Activated CD8-positive, alpha-beta memory T cell treated with anti-CD3 and anti-CD28 coated beads, Interleukin-2, amount 50 U/mL, for 1 hour (primary cell): ENCODE measurements around the gene MPPED1.
A peak's percentile ranks its signal among the peaks of the same experiment; 100 is the strongest.

Experiments used
- DNase-seq: peaks from one replicate; pipeline ENCODE4 v3.0.0-alpha.2; 2020; ENCODE audit errors: extremely low read depth

MPPED1 gene, protein sequence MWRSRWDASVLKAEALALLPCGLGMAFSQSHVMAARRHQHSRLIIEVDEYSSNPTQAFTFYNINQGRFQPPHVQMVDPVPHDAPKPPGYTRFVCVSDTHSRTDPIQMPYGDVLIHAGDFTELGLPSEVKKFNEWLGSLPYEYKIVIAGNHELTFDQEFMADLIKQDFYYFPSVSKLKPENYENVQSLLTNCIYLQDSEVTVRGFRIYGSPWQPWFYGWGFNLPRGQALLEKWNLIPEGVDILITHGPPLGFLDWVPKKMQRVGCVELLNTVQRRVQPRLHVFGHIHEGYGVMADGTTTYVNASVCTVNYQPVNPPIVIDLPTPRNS

DNA sequence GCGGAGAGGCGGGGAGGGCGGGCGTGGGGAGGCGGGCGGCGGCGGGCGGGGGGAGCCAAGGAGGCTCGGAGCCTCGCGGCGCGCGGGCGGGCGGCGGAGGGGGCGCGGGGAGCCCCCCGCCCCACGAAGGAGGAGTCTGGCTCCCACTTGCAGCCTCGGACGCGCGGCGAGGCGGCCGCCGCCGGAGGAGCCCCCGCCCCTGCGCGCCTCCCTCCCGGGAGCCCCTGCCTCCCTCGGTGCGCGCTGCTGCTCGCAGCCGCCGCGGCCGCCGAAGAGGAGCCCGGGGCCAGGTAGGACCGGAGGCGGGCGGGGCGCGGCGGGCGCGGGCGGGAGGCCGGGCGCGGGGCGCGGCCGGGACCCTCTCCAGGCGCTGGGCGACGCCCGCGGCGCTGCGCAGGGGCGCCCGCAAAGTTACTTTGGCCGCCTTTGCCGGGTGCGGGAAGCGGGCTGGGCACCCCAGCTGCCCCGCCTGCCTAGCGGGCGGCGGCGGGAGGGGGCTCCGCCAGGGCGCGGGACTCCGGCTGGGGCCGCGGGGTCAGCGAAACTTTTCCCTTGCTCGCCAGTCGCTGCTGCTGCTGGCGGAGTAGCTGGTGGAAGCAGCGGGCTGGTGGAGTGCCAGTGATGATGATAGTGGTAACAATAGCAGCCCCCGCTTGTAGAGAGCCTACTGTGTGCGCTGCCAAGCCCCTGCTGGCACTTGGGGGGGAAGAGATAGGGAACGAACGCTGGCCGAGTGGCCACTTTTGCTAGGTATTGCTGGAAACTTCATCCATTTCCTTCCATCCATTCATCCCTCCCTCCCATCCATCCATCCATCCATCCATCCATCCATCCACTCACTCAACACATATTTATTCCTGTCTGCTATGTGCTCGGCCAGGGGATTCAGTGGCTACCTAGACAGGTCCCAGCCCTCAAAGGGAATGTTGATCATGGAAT is at the start of gene MPPED1:
MPPED1 (plus strand) TSS at position 146 of the 939 bp plus-strand sequence. CDS start 12,972 bp downstream, outside the sequence.
- DNase-seq: no peak

DNA sequence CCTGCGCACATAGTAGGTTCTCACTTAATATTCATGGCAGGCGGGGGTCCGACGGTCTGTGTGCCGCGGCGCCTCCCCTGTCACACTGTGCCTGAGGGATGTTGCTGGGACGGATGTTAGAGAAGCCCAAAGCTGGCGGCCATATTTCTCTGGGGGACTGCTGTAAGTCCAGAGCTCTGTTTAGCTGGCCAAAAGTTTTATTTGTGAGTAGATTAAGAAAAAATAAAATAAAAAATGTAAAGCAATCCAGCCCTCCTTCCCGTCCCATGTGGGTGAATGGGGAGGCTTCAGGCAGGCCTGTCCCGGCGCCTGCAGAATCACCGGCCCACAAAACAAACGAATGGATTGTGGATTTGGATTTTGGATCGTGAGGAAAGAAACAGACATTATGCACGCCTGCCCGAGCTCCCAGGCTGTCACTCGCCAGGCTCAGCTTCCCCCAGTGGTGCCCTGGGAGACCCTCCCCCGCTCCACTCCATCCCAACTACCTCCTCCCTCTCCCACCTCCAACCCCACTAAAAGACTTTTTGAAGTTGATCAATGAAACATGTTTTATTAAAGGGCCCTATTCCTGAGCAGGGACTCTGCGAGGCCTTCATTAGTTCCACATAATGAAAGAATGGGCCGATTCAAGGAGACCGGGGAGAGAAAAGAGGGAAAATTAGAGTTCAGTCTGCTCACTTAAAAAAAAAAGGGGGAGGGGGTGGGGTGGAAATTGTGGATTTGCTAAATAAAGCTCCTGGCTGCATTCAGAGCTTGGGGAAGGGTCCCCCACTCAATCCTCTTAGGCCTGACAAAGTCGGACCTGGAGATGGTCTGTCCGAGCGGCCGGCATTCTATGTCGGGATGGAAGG is 48.3 kb upstream of the MPPED1 start:
- no peak for DNase-seq

DNA sequence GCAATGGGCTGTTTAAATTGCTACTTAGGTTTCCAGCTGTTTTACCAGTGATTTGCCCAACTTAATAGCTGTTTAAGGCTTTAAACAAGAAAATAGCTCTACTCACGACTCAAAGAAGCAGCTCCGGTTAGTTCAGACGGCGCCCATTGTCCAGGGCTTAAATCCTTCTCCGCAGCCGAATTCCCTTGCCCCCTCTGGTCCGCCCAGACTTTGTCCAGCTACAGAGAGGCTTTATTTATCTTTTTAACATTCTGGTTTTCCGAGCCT is 47.7 kb upstream of the MPPED1 start:
- DNase-seq: no peak

DNA sequence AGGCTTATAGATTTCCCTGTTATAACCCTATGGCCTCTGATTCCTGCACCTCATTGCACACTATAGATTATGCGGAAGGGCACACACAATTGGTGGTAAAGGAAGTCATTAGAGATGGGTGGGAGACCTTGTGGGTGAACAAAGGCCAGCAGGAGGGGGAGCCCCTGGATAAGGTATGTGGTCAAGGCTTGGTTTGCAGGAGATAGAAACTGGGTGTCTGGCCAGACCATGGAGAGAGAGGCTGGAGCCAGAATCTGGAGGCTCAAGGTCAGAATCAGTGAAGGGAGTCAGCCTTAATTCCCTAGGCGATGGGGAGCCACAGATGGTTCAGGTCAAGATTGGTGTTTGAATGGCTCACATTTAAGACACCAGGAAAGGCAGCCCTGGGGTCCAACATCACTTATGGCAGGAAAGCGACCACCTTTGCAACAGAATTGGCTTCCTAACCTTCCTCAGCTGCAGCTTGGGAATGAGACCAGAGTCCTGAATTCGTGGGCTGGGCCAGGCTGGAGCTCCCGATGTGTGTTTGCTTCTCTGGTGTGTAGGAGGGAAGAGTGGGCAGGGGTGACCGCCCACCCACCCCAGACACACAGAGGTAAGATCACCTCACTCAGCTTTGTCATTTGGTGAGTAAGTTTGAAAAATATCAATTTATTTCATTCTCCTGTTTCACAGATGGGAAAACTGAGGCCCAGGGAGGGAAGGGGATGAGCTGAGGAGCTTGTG is 45.9 kb upstream of the MPPED1 start:
- no peak for DNase-seq

DNA sequence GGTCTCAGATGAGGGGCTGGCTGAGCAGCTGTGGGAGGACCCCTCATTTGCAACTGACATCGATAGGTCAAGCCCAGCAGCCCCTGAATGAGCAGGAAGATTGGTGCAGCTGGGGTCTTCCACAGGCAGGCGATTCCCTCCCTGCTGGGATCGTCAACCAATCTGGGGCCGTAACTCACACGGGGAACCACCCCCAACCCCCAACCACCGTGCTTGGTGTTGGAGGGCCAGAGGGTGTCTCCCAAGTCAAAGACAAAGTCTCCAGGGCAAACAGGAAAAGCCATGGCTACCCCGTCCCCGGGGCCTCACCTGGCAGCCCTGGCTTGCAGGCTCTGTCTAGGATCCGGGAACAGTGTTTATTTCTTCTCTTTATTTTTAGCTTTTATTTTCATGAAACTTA is 41.8 kb upstream of the MPPED1 start:
- DNase-seq: no peak

DNA sequence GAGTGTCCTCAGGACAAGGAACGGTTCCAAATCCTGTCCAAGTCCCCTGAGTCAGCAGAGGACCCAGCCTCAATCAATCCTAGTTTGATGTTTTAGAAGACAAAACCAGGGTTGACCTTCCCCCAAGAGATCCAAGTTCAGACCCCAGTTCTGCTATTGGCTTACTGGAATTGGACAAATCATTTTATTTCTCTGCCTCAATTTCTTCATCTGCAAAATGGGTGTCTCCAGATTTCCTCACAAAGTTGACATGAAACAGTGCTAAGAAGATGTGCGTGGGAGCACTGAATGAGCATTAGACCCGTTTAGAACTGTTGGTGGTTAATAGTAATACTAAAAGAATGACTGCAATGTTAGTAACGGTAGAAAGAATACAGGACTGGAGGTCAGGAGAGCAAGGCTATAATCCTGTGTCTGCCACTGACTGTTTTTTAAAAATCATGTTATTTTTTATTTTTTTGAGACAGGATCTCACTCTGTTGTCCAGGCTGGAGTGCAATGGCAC is 35.8 kb upstream of the MPPED1 start:
- no peak for DNase-seq

DNA sequence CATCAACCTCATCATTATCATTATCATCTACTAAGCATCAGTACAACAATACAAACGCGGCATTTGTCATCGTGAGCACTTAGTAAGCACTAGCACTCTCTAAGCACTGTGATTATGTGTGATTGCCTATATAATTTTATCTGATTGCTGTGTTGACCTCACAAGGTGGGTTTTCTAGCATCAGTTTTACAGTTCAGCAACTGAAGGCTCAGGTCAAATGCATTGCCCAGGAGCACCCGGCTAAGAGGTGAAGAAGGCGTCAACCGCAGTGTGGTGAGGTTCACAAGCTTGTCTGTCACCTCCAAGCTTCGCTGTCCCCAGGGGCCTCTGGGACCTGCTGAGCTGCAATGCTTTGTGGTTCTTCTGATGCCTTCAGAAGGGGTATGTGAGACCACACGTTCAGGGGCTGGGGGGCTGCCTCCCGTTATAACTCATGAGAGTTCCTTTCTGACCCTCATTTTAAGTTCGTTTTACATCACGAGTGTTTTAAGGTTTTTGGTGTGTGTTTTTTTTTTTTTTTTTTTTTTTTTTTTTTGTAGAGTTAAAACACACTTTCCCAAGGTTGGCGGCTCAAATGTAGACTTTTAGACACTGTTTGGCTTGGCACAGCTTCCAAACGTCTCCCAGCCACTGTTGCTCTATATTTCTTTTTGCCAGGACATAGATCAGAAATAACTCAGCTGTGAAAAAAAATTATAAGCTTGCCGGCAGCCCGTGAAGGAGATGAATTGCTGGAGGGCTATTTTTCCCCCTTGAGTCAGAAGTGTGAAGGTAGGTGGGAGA is 34.9 kb upstream of the MPPED1 start:
- DNase-seq: peak; percentile 35

DNA sequence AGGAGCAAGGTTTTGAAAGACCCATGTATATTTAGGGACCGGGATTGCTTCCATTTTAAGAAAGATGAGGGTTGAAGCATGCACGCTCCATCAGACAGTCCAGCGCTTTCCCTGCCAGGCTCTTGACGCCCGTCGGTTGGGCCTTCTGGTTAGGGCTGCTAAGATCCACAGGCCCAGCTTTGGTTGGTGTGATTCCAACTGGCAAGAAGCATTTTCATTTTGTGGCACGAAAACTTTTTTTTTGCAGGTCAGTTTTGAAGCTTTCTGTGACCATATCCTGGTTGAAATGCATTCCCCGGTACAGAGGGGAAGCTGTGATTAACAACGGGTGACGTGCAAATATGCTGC is 34.3 kb upstream of the MPPED1 start:
- DNase-seq: no peak

DNA sequence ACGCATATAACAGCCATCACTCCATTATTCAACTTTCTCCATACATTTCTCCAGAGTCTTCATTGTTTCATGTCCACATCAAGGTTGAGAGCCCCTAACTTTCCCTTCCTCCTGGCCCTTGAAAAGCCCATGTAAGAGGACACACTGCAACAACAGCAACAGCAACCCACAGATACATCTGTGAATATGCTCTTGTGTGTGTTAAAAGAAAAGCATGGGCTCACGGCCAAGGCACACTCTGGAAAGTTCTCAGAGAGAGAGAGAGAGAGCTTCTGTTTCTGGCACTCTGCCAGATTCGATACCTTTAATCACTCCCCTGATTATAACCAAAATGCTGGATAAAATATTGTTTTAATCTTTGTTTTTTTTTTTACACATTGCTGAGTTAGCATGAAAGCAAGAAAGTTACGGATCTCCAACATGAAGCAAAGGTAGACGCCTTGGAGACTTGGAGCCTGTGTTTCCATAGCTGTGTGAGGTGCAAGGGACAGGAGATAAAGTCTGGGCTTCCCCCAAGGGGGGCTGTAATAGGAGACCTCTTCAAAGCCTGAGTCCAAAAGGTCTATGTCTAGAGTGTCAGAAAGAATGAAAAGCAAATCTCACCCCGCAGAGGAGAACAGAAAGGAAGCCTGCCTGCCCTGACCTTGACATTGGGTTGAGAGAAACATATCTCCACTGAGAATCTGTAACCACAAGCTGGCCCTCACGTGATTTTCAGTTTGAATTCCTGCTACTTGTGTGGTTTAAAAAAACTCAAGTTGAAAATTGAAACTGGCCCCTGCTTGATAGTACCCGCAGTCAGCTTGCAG is 33.7 kb upstream of the MPPED1 start:
- DNase-seq: no peak

DNA sequence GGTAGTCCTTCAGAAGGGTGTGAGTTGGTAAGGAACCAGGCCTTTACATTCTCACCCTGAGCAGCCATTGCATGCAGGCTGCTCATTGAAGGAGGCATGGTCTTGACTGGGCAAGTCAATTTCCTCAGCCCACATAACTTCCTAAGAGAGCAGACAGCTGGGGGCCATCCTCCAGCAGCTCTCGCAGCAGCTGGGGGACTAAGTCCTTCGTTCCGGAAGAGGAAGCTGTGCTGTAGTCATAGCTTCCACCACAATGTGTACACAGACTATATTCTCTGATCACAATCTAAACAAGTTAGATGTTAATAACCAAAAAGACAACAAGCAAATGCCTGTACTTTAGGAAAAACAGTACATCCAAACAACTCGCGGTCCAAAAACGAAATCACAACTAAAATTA is 30.1 kb upstream of the MPPED1 start:
- no peak for DNase-seq

DNA sequence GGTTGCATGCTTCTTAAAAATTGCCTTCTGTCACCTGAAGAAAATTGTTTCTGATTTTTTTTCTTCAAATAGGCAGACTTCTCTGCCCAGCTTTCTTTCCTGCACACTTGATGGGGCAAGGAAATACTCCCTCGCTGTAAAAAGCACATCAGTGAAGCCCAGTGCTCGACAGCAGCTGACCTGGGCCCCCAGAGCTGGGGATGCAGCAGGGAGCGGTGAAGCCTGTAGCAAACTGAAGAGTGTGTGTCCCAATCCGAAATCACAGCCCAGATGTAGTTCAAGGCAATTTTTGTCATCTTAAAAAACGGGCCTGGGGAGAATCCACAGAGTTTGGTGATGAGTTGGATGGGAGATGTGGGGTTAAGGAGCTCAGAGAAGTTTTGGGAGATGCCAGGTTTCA is 27.0 kb upstream of the MPPED1 start:
- no peak for DNase-seq

DNA sequence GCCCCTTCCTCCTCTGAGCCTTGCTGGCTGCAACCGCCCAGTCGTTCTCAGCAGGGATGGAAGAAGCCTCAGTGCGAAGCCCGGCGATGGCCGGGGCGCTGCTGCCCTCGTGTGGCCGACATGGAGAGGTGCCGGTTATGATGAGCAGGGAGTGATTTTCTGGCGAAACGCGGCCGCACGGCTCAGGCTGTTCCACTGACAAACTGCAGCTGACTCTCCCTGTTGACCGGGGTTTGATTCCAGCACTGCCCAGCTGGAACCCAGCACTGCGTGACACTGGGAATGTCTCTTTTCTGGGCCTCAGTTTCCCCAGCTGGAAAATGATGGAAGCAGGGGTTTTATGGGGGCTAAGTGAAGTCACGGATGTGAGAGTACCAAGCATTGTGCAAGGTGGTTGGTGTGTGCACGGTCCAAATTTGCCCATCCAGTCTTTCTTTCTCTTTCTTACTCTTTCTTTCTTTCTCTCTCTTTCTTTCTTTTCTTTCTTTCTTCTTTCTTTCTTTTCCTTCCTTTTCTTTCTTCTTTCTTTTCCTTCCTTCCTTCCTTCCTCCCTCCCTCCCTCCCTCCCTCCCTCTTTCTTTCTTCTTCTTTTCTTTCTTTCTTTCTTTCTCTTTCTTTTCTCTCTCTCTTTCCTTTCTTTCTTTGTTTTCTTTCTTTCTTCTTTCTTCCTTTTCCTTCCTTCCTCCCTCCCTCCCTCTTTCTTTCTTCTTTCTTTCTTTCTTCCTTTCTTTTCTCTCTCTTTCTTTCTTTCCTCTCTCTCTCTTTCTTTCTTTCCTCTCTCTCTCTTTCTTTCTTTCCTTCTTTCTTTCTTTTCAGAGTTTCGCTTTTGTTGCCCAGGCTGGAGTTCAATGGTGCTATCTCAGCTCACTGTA is 25.8 kb upstream of the MPPED1 start:
- DNase-seq: peak; percentile 27

DNA sequence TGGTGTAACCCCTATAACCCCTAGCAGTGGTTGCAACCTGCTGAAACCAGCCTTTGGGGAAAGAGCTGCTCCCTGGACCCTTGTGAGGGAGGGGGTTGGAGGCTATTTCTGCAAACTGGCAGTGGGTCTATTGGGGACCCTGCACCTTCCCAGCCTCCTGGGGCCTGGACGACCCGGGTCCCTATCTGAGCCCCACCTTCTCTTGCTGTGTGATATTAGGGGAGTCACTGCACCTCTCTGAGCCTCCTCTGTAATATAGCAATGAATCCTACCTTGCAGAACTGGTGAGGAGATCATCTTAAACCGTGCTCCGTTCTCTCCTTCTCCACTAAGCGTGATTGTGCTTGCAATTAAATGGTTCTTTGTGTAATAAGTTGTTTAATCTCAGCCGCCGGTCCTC is 24.0 kb upstream of the MPPED1 start:
- DNase-seq: no peak

DNA sequence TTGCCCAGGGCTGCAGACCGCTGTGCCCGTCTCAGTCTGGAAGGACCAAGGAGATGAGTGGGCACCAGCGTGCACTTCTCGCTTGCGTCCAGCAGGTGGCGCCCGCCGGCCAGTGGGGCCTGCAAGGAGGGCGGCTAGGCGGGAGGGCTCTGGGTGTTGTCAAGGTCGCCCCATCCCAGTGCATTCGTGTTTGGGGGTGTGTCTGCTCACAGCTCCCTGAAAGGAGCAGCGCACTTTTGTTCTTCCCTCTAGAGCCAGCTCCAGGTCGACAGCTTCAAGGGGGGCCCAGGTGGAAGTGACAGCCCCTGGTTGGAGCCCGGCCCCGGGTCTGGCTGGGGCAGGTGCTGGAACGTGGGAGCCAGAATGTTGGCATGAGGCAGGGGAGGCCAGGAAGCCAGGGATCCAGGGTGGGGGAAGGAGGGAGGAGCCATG is 23.4 kb upstream of the MPPED1 start:
- peak; percentile 12 for DNase-seq

DNA sequence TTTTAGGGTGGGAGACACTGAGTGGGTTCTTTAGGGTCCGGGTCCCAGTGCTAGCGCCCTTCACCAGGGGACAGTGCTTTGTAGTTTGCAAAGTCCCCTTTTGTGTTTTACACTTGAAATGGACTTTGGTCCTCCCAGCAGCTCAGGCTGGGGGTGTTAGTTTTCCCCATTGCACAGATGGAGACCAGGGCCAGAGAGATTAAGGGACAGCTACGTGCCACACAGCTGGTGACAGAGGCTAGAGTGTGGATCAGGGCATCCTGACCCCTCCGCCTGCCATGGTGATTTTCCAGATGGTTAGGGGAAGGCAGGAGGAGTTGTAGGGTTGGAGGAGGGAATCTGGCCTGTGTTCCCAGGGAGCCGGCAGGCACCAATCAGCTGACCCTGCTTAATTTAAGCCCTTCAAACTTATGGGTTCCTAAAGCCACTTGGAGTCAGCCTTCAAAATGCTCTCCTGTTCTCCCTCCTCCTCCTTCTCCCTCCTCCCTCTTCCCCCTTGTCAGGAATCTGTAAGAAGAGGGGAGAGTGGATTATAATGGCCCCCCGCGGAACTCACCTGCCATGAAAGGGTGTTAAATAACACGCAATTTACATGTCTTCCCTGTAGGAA is 22.5 kb upstream of the MPPED1 start:
- DNase-seq: no peak

DNA sequence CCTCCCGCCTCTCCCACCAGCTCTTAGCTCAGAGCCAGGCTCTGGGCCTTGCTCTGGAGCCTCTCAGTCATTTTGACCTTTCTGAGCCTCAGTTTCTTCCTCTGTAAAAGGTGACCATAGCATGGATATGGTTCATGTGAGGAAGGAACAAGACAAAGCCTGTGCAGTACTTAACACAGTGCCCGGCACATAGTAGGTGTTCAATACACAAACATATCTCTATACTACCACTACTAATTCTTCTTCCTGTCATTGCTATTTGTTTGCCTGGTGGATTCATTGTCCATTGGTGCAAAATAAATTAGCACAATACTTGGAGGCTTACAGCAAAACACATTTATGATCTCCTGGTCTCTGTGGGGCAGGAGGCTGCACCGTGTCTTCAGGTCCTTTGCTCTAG is 21.6 kb upstream of the MPPED1 start:
- no peak for DNase-seq

DNA sequence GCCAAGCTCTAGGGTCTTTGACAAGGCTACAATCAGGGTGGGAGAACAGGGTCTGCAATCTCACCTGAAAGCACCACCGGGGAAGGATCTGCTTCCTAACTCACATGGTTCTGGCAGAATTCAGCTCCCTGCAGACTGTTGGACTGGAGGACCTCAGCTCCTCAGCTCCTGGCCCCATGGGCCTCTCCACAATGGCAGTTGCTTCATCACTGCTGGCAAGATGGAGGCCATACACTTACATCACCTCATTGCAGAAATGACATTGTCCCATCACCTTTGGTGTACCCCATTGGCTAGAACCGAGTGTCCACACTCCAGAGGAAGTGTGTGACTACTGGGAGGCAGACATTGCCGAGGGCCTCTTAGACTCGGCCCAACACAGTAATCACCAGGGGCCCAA is 20.9 kb upstream of the MPPED1 start:
- no peak for DNase-seq

DNA sequence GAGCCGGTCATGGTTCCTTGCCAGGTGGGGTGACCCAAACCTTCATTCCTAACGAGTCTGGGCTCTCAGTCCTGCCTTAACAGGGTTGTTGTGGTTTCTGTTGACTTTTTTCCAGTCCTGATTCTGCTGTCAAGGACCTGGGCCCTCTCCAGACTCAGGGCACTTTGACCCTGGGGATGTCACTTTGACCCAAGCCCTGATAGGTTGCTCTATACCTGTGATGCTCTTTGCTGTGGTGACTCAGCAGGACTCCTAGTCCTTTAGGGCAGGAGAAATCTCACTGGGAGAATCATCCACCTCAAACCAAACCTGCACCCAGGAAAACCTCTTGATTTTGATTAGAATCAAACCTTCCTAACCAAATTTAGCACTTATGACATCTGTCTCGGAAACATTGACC is 20.5 kb upstream of the MPPED1 start:
- DNase-seq: no peak
